MM.1S (cell line): ENCODE data around the gene TGM5.
"Not testable (repeated sequence)": the region's sequence is repeated elsewhere in the genome, so short reads cannot be mapped to it uniquely, and the experiment has no call there.

Experiments
- DNase-seq: peaks from one replicate; pipeline ENCODE4 v3.0.0-alpha.2; 2015
- H2AFZ ChIP-seq: fragments of 300-600 bp; sonication (generic); 2 replicates; pipeline ENCODE4 v1.6.0; 2016; ENCODE audit warnings: antibody characterized with exemption, low read length
- H3F3A ChIP-seq: fragments of 300-600 bp; sonication (generic); 2 replicates; pipeline ENCODE4 v1.6.1; 2016; ENCODE audit warnings: mild to moderate bottlenecking, antibody characterized with exemption, low read length, moderate library complexity, mixed read lengths; ENCODE audit not compliant: insufficient read depth
- H3K27ac ChIP-seq: fragments of 300-600 bp; sonication (generic); 2 replicates; pipeline ENCODE4 v1.5.1; 2016; ENCODE audit warnings: mild to moderate bottlenecking, low read length
- H3K27me3 ChIP-seq: fragments of 300-600 bp; sonication (generic); replicated peaks from 2 replicates; pipeline ENCODE4 v1.6.0; 2016; ENCODE audit warnings: low read length; ENCODE audit not compliant: insufficient read depth
- H3K36me3 ChIP-seq: fragments of 300-600 bp; sonication (generic); replicated peaks from 2 replicates; pipeline ENCODE4 v1.6.1; 2016; ENCODE audit warnings: mild to moderate bottlenecking, low read length, mixed read lengths; ENCODE audit not compliant: insufficient read depth
- H3K4me1 ChIP-seq: fragments of 300-600 bp; sonication (generic); 2 replicates; pipeline ENCODE4 v1.6.1; 2016; ENCODE audit warnings: low read length, mixed read lengths
- H3K4me2 ChIP-seq: fragments of 300-600 bp; sonication (generic); 2 replicates; pipeline ENCODE4 v1.6.0; 2016; ENCODE audit warnings: low read depth, low read length
- H3K4me3 ChIP-seq: fragments of 300-600 bp; sonication (generic); 2 replicates; pipeline ENCODE4 v1.5.1; 2016; ENCODE audit warnings: low read length, mixed read lengths
- H3K79me2 ChIP-seq: fragments of 300-600 bp; sonication (generic); 2 replicates; pipeline ENCODE4 v1.6.1; 2016; ENCODE audit warnings: mixed run types, low read length, mixed read lengths
- H3K9ac ChIP-seq: fragments of 300-600 bp; sonication (generic); 2 replicates; pipeline ENCODE4 v1.6.1; 2016; ENCODE audit warnings: low read length, mixed read lengths
- H3K9me2 ChIP-seq: fragments of 300-600 bp; sonication (generic); replicated peaks from 2 replicates; pipeline ENCODE4 v1.6.1; 2016; ENCODE audit warnings: mild to moderate bottlenecking, low read length, mixed read lengths; ENCODE audit not compliant: insufficient read depth
- H3K9me3 ChIP-seq: fragments of 300-600 bp; sonication (generic); replicated peaks from 2 replicates; pipeline ENCODE4 v1.6.1; 2016; ENCODE audit warnings: mild to moderate bottlenecking, low read length, mixed read lengths; ENCODE audit not compliant: insufficient read depth
- H4K20me1 ChIP-seq: fragments of 300-600 bp; sonication (generic); 2 replicates; pipeline ENCODE4 v1.6.1; 2016; ENCODE audit warnings: mild to moderate bottlenecking, low read length, moderate library complexity, mixed read lengths; ENCODE audit not compliant: insufficient read depth
- EZH2 ChIP-seq: fragments of 300-600 bp; sonication (generic); optimal IDR thresholded peaks from 2 replicates; pipeline ENCODE3; 2017; ENCODE audit warnings: low read depth, mild to moderate bottlenecking, antibody characterized with exemption, low read length, mixed read lengths
- EZH2phosphoT487 ChIP-seq: fragments of 300-600 bp; sonication (generic); IDR thresholded peaks from 2 replicates; pipeline ENCODE4 v1.6.1; 2018; ENCODE audit warnings: antibody characterized with exemption, low read length
- TF ChIP-seq, protein P1 (sequence below): fragments of 300-600 bp; sonication (generic); IDR thresholded peaks from 2 replicates; pipeline ENCODE4 v1.5.1; 2016; ENCODE audit warnings: antibody characterized with exemption, low read length, mixed read lengths

TGM5 gene

GRCh38 chr15:43294091-43294706 lies 27.5 kb upstream of the TGM5 start:
- Histone ChIP-seq H3K27me3 (no peaks in the 10 kb centered on the region), H3K79me2 (no peaks in the 10 kb centered on the region), H2AFZ (no peak overlapping the region), H3K9ac (no peak overlapping the region), H3K4me3 (no peak overlapping the region), H4K20me1 (no peaks in the 10 kb centered on the region), H3K4me2 (no peak overlapping the region), H3K9me2 (no peaks in the 10 kb centered on the region), H3K9me3 (no peaks in the 10 kb centered on the region), H3K36me3 (no peaks in the 10 kb centered on the region), H3F3A (no peaks in the 10 kb centered on the region), H3K4me1 (no peaks in the 10 kb centered on the region), H3K27ac (no peak overlapping the region)
- no peak for TF ChIP-seq EZH2phosphoT487
- TF ChIP-seq, protein P1, sequence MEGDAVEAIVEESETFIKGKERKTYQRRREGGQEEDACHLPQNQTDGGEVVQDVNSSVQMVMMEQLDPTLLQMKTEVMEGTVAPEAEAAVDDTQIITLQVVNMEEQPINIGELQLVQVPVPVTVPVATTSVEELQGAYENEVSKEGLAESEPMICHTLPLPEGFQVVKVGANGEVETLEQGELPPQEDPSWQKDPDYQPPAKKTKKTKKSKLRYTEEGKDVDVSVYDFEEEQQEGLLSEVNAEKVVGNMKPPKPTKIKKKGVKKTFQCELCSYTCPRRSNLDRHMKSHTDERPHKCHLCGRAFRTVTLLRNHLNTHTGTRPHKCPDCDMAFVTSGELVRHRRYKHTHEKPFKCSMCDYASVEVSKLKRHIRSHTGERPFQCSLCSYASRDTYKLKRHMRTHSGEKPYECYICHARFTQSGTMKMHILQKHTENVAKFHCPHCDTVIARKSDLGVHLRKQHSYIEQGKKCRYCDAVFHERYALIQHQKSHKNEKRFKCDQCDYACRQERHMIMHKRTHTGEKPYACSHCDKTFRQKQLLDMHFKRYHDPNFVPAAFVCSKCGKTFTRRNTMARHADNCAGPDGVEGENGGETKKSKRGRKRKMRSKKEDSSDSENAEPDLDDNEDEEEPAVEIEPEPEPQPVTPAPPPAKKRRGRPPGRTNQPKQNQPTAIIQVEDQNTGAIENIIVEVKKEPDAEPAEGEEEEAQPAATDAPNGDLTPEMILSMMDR = no peak
- TF ChIP-seq EZH2 = no peak
- no peak for DNase-seq

GRCh38 chr15:43293432-43293831 lies 26.7 kb upstream of the TGM5 start:
- H3K4me3 ChIP-seq = no peak overlapping the region
- no peaks in the 10 kb centered on the region for H3K79me2 ChIP-seq
- DNase-seq = no peak

GRCh38 chr15:43292375-43293078 lies 25.8 kb upstream of the TGM5 start:
- no peak for TF ChIP-seq EZH2phosphoT487
- TF ChIP-seq, protein P1 = no peak
- no peak for TF ChIP-seq EZH2

More at GRCh38 chr15:43293432-43293831, 26.7 kb upstream of the TGM5 start:
- Histone ChIP-seq H3K36me3 (no peaks in the 10 kb centered on the region), H3K27ac (no peak overlapping the region), H3K27me3 (no peaks in the 10 kb centered on the region), H3F3A (no peaks in the 10 kb centered on the region), H3K4me2 (no peak overlapping the region), H3K9me3 (no peaks in the 10 kb centered on the region), H3K9ac (no peak overlapping the region), H2AFZ (no peak overlapping the region), H4K20me1 (no peaks in the 10 kb centered on the region), H3K9me2 (no peaks in the 10 kb centered on the region), H3K4me1 (no peaks in the 10 kb centered on the region)
- TF ChIP-seq, protein P1 = no peak
- TF ChIP-seq EZH2phosphoT487 (no peak), EZH2 (no peak)

DNA sequence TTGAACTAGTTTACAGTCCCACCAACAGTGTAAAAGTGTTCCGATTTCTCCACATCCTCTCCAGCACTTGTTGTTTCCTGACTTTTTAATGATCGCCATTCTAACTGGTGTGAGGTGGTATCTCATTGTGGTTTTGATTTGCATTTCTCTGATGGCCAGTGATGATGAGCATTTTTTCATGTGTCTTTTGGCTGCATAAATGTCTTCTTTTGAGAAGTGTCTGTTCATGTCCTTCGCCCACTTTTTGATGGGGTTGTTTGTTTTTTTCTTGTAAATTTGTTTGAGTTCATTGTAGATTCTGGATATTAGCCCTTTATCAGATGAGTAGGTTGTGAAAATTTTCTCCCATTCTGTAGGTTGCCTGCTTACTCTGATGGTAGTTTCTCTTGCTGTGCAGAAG lies 22.9 kb upstream of the TGM5 start:
- not testable (repeated sequence) for H3K27ac ChIP-seq, H3K4me2 ChIP-seq, H3K4me1 ChIP-seq, H3F3A ChIP-seq, H2AFZ ChIP-seq, H3K4me3 ChIP-seq, H3K9me3 ChIP-seq, H3K27me3 ChIP-seq, H3K9me2 ChIP-seq, H3K79me2 ChIP-seq, H4K20me1 ChIP-seq, H3K9ac ChIP-seq, DNase-seq, H3K36me3 ChIP-seq

More at GRCh38 chr15:43292375-43293078, 25.8 kb upstream of the TGM5 start:
- Histone ChIP-seq H3K27me3 (no peaks in the 10 kb centered on the region), H3K4me3 (no peak overlapping the region), H3K79me2 (no peaks in the 10 kb centered on the region), H4K20me1 (no peaks in the 10 kb centered on the region), H2AFZ (no peak overlapping the region), H3F3A (no peaks in the 10 kb centered on the region), H3K36me3 (no peaks in the 10 kb centered on the region), H3K9me2 (no peaks in the 10 kb centered on the region), H3K4me2 (no peak overlapping the region), H3K4me1 (no peaks in the 10 kb centered on the region), H3K27ac (no peak overlapping the region), H3K9me3 (no peaks in the 10 kb centered on the region), H3K9ac (no peak overlapping the region)
- DNase-seq = no peak
